HG03280 (cell line): Measurements from ENCODE around the gene DNAI2.
A peak's percentile ranks its signal among the peaks of the same experiment; 100 is the strongest.
"Not testable (repeated sequence)": the region's sequence is repeated elsewhere in the genome, so short reads cannot be mapped to it uniquely, and the experiment has no call there.

ENCODE experiments used
- ATAC-seq: cut with Tn5 transposase; IDR thresholded peaks from one replicate; pipeline ENCODE4 v1.9.1; 2021; ENCODE audit warnings: mild to moderate bottlenecking, moderate library complexity; ENCODE audit not compliant: unreplicated experiment

DNAI2 gene

DNA sequence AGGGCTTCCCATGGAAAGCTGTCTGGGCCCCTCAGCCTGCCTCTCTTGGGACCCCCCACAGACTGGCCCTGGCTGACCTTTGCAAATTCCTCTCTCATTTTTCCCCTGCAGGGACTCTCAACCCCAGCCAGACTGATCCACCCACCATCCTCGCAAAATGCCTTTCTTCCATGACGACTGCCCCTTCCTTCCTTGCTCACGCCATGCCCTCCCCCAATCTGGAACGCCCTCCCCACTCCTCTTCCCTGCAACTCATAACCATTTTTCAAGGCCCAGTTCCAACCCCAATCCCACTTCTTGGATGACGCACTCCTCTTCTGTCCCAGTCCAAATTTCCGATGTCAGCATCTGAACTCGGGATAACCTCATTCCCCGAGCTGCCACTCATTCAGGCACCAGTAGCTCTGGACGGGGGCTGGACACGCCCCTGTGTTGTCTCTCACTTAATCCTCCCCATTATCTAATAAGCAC is 1.3 kb upstream of the DNAI2 start:
- no peak for ATAC-seq

DNA sequence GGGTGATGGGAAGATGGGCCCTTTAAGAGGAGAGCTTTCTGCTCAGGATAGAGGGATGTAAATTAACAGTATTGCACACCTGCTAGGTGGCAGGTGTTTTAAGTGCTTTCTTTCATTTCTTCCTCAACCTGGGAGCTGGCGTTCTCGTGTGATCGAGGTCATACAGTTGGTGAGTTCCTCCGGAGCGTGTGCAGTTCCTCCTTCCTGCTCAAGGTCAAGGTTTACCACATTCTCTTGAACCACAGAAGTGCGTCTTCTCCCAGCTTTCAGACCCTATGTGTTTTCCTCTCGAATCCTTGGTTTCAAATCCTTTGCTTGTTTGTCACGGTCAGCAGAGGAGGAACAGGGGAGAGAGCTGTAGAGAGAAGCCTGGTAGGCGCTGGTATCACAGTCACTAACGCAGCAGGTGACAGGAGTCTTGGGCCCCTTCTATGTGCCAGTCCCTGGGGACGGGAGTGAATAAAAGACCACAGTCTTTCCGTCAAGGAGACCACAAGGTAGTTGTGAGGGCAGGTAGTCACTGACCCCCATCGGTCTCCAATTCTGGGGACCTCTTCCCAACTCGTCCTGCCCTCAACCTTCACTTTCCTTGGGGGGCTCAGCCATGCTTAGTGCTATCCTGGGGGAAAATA is 791 bp downstream of the DNAI2 start:
- ATAC-seq: no peak

DNA sequence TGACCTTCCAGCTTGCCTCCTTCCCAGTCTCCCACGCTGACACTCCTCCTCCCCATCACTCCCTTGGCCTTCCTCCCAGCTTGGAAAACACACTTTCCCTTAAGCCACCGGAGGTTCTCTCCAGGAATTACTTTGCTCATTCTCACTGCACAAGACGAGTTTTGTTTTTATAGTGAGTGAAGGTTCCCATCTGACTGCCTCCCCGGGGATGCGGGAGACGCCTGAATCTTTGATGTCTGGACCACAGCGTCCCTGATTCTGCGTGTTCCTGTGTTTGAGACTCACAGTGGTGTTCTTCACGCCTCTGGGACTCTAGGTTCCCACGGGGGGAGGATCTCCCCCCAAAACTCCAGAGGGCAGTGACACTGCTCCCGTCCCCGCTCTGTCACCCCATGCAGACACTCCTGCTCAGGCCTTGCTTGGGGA is 2.0 kb downstream of the DNAI2 start:
- no peak for ATAC-seq

DNA sequence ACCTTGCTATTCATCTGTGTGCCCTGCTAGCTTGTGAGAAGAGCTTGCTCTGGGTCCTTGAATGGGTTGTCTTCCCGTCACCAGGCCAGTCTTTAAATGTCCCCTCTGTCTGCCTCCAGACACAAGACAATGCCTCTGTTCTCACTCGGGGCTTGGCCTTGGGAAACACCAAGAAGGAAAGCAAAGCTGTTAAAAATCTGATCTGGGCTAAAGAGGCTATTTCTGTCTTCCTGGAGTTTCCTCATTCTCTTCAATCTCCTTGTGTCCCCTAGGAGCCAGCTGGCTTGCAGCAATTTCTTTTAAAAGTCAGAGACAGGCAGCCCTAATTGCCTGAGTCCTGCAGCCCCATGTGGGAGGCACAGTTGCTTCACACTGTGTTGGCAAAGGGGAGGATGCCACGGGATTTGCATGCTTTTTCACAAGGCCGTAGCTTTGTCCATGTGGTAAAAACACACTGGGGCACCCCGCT is 2.5 kb downstream of the DNAI2 start:
- ATAC-seq: no peak

DNA sequence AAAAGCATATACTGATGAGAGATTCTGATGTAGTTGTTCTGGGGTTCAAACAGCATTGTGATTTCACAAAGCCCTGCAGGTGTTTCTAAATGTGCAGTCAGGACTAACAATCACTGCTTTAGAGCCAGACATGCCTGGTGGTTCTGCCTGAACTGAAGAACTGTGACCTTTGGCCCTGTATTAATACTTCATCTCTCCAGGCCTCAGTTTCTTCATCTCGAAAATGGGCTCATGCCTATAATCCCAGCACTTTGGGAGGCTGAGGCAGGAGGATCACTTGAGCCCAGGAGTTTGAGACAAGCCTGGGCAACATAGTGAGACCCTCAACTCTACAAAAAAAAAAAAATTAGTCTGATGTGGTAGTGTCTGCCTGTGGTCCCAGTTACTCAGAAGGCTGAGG is 3.9 kb downstream of the DNAI2 start:
- ATAC-seq: no peak

DNA sequence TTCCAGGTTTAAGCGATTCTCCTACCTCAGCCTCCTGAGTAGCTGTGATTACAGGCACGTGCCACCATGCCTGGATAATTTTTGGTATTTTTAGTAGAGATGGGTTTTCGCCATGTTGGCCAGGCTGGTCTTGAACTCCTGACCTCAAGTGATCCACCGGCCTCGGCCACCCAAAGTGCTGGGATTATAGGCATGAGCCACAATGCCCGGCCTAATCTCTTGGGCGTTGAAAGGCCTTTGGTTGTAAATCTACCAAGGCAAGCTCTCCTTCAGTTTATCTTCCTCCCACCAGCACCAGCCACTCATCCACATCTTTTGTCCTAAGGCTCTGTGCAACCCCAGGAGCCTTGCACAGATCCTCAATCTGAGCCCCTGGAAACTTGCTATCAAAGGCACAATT is 5.6 kb downstream of the DNAI2 start:
- not testable (repeated sequence) for ATAC-seq

DNA sequence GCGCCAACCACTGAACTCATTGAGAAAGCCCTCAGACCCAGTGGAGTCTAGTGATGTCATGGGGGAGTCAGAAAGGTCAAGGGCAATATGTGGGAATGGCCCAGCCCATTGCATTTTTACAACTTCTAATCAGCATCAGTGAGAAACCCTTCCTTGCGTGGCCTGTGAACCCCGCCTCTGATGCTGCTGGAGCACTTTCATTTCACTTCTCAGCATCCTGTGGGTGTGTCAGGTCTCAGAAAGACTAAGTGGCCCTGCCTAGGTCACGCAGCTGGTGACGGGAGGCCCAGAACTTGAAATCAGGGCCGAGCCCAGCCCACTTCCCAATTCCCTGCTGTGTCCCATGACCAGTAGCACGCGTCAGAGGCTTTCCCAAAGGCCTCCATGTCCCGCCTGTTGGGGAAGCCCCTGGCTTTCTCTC is 6.1 kb downstream of the DNAI2 start:
- peak; percentile 49 for ATAC-seq

DNA sequence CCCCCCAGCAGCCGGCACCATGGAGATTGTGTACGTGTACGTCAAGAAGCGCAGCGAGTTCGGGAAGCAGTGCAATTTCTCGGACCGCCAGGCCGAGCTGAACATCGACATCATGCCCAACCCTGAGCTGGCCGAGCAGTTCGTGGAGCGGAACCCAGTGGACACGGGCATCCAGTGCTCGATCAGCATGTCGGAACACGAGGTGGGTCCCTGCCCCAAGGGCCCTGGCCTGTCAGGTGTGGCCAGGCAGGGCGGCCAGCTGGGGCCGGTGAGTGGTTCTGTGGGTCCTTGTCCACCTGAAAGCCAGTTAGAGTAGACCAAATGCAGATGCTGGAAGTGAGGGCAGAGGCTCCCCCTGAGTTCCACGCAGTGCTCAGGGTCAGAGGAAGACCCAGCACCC is 7.8 kb downstream of the DNAI2 start:
- ATAC-seq: no peak

DNA sequence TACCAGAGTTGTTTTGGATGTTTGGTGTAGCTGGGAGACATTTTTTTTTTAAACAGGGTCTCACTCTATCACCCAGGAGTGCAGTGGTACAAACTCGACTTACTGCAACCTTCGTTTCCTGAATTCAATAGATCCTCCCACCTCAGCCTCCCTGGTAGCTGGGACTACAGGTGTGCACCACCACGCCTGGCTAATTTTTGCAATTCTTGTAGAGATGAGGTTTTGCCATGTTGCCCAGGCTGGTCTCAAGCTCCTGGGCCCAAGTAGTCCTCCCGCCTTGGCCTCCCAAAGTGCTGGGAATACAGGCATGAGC is 8.2 kb downstream of the DNAI2 start:
- ATAC-seq: not testable (repeated sequence)

DNA sequence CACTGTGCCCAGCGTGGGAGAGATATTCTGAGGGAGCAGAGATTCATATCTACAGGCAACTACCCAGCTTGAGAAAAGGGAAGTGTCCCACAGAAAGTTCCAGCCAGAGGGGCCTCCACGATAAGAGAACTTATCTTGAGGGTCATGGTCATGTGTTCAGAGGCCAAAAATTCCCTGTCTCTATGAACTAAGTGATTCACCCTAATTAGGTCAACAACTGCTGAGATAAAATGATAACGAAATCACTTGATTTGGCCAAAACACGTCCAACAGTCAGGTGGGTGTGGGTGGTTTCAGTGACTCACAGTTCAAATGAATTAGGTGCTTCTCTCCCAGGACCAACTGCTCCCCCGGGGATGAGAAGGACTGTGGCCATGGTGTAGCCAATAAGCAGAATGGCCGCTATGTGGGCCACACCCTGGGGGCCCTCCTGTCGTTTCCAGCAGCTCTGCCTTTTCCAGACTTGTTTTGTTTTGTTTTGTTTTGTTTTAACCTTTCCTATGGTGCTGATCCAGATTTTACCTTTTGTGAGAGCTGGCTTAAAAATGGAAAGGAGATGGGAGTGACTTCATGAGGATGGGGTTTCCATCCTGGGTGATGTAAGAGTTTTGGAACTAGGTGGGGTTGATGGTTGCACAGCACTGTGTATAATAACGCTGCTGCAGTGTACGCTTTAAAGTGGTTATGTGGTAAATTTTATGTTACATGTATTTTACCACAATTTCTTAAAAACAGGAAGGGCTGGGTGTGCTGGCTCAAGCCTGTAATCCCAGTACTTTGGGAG is 8.7 kb downstream of the DNAI2 start:
- ATAC-seq: no peak

DNA sequence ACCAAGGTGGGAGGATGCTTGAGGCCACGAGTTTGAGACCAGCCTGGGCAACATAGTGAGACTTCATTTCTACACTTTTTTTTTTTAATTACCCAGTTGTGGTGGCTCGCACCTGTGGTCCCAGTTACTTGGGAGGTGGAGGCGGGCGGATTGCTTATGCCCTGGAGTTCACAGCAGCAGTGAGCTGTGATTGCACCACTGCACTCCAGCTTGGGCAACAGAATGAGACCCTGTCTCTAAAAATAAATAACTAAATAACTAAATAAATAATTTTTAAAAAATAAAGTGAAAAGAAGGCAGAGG is 9.3 kb downstream of the DNAI2 start:
- ATAC-seq: no peak

DNA sequence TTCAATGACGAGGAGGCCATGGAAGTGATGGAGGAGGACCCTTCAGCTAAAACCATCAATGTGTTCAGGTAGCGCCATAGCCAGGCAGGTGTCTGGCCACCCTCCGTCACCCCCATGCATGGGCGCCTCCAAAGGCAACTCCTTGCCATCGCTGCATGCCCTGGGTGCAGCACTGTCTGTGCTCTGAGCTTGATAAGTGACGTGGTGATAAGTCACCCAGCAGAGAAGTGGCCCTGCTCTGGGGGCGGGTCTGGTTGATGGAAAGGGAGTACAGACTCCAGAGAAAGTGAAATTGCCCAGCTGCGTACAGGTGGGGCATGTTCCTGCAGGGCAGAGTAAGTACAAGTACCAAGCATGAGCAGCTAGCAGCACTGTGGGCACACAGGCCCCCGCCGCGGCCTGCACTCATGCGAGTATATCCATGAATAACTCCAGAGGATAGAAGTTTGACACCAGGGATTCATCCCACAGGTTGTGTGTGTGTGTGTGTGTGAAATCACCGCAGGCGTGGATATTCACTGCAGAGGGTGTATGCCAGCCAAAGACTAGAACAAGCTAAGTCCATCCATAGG is 13.1 kb downstream of the DNAI2 start:
- no peak for ATAC-seq

DNA sequence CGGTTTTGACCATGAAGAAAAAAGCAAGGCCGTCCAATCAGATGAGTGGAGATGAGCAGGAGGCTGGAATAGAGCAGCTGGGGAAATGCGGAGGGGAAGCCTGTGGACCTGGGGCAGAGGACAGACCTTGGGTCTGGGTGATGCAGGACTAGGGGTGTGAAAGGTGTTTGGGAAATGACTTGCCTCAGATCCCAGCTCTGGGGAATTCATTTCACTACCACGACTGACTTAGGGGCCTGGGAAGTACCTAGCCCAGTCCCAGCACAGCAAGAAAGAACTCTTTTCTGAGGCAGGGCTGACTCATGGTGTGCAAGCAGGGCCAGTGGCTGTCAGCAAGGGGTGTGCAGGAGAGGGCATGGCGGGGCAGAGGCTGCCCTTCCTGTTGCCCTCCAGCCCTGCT is 14.8 kb downstream of the DNAI2 start:
- no peak for ATAC-seq

DNA sequence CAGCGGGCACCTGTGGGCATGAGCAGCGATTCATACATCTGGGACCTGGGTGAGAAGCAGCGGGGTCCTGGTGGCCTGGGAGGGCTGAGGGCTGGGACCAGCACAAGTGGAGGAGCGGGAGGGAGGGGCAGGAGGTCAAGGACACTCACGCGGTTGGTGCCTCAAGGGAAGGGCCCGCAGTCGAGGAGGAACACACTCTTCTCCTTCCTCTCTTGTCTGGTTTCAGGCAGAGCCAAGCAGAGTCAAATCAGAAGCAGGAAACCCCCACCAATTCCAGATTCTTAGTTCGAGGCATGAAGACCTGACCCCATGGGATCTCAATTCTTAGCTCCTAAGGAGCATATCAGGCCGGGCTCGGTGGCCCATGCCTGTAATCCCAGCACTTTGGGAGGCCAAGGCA is 15.7 kb downstream of the DNAI2 start:
- no peak for ATAC-seq

DNA sequence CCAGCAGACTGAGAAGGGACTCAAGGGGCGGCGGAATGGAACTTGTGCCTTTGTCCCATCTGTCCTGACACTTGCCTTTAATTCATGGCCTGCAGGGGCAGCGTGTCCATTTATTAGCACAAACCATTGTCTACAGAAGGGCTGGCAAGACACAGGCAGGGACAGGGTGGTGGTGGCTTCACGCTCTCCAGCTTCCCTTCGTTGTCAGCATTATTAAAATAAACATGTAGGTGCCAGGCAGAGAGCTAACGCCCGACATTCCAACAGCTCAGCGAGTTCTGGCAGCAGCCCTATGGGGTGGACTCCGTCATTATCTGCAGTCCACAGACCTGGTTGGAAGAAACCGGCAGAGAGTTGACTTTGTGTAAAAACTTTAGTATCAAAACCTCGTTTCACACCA is 16.3 kb downstream of the DNAI2 start:
- ATAC-seq: no peak

DNA sequence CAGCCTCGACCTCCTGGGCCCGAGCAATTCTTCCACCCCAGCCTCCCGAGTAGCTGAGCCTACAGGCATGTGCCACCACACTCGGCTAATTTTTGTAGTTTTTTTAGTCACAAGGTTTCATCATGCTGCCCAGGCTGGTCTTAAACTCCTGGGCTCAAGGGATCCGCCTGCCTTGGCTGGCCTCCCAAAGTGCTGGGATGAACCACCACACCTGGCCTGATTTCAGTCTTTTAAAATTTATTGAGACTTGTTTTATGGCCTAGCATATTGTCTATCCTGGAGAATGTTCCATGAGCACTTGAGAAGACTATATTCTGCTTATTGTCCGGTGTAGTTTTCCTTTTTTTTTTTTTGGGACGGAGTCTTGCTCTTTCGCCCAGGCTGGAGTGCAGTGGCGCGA is 18.5 kb downstream of the DNAI2 start:
- ATAC-seq: no peak

DNA sequence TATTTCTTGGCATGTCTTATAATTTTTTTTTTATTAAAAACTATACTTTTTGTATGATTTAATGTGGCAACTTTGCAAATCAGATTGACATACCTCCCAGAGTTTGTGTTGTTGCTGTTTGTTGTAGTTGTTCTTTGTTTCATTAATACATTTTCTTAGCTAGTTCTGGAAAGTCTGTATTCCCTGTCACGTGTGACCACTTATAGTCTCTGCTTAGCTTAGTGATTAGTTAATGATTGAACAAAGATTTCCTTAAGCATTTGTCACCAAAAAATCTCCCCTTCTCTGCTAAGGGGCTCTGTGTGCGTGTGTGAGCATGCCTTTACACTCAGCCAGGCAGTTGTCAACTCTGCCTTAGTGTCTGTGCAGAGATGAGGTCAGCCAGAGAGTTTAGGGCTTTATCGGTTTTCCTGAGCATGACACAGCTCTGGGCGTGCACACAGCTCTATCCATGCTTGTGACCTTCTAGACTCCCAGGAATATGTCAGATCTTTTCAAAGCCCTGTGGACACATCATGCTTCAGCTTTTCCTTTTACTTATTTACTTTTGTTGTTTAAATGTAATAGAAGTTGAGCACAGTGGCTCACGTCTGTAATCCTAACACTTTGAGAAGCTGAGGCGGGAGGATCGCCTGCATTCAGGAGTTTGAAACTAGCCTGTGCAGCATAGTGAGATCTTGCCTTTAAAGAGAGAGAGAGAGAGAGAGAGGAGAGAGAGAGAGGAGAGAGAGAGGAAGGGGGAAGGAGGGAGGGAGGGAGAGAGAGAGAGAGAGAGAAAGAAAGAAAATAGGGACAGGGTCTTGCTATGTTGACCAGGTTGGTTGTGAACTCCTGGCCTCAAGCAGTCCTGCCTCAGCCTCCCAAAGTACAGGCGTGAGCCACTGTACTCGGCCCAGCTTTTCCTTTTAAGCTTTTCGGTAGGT is 21.9 kb downstream of the DNAI2 start:
- no peak for ATAC-seq

DNA sequence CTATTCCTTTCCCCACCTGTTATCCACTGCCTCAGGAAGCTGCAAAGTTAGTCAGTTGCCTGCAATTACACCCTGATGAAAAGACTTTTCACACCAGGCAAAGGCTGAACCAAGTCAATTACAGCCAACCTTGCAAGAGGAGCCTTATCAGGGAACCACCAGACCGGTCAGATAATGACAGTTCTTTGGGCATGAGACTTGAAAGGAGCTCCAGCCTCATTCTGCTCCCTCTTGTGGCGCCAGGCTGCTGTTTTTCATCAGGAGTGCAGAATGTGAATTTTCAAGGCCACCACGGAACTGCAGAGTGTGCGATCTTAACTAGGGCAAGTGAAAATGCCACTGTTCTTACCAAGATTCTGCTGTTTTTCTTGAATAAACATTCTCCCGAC is 22.5 kb downstream of the DNAI2 start:
- ATAC-seq: no peak

DNA sequence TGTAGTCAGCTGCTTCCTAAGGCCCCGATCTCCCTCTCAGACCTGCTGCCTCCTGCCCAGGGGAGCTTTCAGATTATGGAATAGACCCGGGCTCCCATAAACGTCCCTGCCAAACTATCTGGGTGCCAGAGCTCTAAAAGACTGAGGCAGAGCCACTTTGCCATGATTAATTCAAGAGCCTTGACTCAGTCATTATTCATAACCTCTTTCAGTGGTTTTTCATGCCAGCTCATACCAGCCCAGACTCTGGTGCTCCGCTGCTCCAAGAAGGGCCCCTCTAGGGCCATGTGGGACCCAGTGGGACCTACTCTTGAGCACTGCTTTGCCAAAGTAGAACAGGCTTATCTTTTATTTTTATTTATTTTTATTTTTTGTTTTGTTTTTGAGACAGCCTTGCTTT is 23.9 kb downstream of the DNAI2 start:
- ATAC-seq: no peak

DNA sequence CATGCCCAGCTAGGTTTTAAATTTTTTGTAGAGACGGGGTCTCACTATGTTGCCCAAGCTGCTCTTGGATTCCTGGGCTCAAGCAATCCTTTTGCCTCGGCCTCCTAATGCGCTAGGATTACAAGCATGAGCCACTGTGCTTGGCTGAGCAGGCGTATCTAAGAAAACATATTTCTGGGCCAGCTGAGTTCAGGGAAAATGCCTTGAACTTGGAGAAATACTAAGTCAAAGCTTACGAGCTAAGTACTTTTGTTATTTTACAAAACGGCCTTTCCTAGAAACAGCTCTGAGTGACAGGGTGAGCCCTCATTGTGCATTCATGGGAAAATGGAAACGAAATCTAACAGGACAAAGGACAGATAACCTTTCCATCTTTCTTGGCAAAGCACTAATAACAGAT is 24.7 kb downstream of the DNAI2 start:
- no peak for ATAC-seq

DNA sequence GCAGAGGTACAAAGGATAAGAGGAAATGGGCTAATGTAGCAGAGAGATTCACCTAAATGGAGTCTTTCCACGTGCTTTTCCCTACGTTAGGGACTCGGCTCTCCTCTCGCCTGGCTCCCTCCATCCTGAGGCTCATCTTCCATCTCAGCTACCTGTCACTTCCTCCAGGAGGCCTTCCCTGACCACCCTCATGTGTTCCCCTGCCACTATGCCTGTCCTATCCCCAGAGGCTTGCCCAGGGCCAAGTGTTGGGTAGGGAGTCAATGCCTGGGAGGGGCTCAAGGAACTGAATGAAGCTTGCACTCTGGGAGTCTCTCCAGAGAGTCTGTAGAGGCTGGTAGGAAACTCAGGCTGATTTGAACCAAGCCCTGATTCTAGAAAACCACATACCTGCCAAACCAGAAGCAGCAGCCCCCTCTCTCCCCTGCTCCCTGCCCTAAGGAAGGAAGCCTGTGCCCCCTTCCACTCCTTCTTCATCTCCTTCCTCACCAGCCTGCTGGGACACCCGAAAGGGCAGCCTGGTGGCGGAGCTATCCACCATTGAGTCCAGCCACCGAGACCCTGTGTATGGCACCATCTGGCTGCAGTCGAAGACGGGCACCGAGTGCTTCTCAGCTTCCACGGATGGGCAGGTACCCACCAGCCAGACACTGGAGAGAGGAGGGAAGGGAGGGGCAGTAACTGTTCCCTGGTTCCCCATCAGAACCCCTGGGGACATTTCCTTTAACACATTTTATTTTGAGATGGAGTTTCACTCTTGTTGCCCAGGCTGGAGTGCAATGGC is 25.4 kb downstream of the DNAI2 start:
- no peak for ATAC-seq
